ENCODE results near the gene TSC1.

Gene TSC1

GRCh38 chr9:132886334-132886725 lies 58.1 kb downstream of the TSC1 start:
- DNase-seq: no peak

GRCh38 chr9:132885720-132886333 lies 58.6 kb downstream of the TSC1 start:
- no peak for DNase-seq

- DNase-seq: no peak
These were observed 60.8 kb downstream of the TSC1 start for GRCh38 chr9:132883349-132884294.

GRCh38 chr9:132882616-132883015 lies 61.8 kb downstream of the TSC1 start:
- DNase-seq: no peak

GRCh38 chr9:132881826-132882225 lies 62.6 kb downstream of the TSC1 start:
- no peak for DNase-seq

- no peak for DNase-seq
These were observed 64.1 kb downstream of the TSC1 start for GRCh38 chr9:132880324-132880661.

GRCh38 chr9:132879457-132880323 lies 64.7 kb downstream of the TSC1 start:
- DNase-seq: no peak

- peak; percentile 27 for DNase-seq
These were observed 65.5 kb downstream of the TSC1 start, which contains the start of gene SPACA9 for GRCh38 chr9:132878695-132879456. Gene SPACA9, plus strand, starts transcription at chr9:132878898. Its CDS starts 5,050 bp downstream, at chr9:132883948.

- peak; percentile 87 for DNase-seq
These were observed 66.4 kb downstream of the TSC1 start, which contains the start of gene AK8 for GRCh38 chr9:132877824-132878694. Gene AK8, minus strand, starts transcription at chr9:132878284. Its CDS starts 29 bp downstream, at chr9:132878255.

GRCh38 chr9:132877458-132877823 lies 67.0 kb downstream of the TSC1 start:
- no peak for DNase-seq

- no peak for DNase-seq
These were observed 67.6 kb downstream of the TSC1 start for GRCh38 chr9:132876849-132877248.

GRCh38 chr9:132875159-132875558 lies 69.3 kb downstream of the TSC1 start:
- no peak for DNase-seq

GRCh38 chr9:132873403-132873802 lies 71.0 kb downstream of the TSC1 start:
- no peak for DNase-seq

GRCh38 chr9:132869266-132869665 lies 75.2 kb downstream of the TSC1 start:
- no peak for DNase-seq

- DNase-seq: no peak
These were observed 77.5 kb downstream of the TSC1 start for GRCh38 chr9:132866898-132867297.

GRCh38 chr9:132864691-132865090 lies 79.7 kb downstream of the TSC1 start:
- DNase-seq: no peak

- DNase-seq: no peak
These were observed 80.1 kb downstream of the TSC1 start for GRCh38 chr9:132864277-132864676.

GRCh38 chr9:132863096-132863495 lies 81.3 kb downstream of the TSC1 start:
- DNase-seq: no peak

- no peak for DNase-seq
These were observed 81.9 kb downstream of the TSC1 start for GRCh38 chr9:132862533-132862932.

GRCh38 chr9:132861666-132862065 lies 82.8 kb downstream of the TSC1 start:
- no peak for DNase-seq

- DNase-seq: no peak
These were observed 85.7 kb downstream of the TSC1 start for GRCh38 chr9:132858751-132859150.
